Fibroblast of skin of scalp (primary cell): Measurements from ENCODE around the gene USP17L28. TPM values are rescaled to one million over a fixed set of nuclear protein-coding genes. Genes with fewer than 3 reads are reported as not detected.
"Not testable (repeated sequence)": the region's sequence is repeated elsewhere in the genome, so short reads cannot be mapped to it uniquely, and the experiment has no call there.

Source experiments
- DNase-seq: peaks from one replicate; pipeline ENCODE4 v3.0.0-alpha.2; 2013
- polyA plus RNA-seq, 2 experiments: library from polyadenylated mRNA; unstranded; fragments of 120-200 nt; gene quantifications; one replicate each; pipeline ENCODE4 v1.2.1, GENCODE V29; 2013; ENCODE audit not compliant: insufficient read length in 2 of 2

The USP17L28 gene, protein sequence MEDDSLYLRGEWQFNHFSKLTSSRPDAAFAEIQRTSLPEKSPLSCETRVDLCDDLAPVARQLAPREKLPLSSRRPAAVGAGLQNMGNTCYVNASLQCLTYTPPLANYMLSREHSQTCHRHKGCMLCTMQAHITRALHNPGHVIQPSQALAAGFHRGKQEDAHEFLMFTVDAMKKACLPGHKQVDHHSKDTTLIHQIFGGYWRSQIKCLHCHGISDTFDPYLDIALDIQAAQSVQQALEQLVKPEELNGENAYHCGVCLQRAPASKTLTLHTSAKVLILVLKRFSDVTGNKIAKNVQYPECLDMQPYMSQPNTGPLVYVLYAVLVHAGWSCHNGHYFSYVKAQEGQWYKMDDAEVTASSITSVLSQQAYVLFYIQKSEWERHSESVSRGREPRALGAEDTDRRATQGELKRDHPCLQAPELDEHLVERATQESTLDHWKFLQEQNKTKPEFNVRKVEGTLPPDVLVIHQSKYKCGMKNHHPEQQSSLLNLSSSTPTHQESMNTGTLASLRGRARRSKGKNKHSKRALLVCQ
- not detected for polyA plus RNA-seq (2013, experiment 1 of 2; ENCODE audit: insufficient read length)
- polyA plus RNA-seq (2013, experiment 2 of 2; ENCODE audit: insufficient read length): not detected

GRCh38 chr4:9348593-9348992 is at the start of gene USP17L28:
Gene USP17L28 (plus strand): TSS chr4:9348893. CDS start chr4:9348893, 0 bp downstream.
- DNase-seq: not testable (repeated sequence)

DNA sequence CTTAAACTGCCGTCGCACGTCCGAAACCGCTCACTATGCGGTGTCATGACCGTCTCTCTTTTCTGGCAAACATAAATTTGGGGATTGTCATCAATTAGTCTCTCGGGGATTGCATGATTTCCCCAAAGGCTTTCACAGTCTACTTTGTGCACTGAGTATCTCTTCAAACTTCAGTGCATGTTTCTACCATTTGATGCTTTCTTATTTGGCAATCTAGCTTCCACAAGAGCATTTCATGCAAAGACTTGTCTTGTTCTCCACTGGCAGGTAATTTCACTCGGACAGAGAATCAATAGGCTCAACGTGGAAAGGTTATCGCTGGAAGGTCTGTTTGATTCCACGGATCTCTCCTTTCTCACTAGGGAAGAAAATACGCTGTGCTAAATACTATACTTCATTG is 24.5 kb upstream of the USP17L28 start:
- DNase-seq: not testable (repeated sequence)

- DNase-seq: not testable (repeated sequence)
Measured at GRCh38 chr4:9324865-9325264, 23.8 kb upstream of the USP17L28 start, which contains the start of gene USP17L24. Gene USP17L24 (plus strand): TSS chr4:9325165. CDS start chr4:9325165, 0 bp downstream.

DNA sequence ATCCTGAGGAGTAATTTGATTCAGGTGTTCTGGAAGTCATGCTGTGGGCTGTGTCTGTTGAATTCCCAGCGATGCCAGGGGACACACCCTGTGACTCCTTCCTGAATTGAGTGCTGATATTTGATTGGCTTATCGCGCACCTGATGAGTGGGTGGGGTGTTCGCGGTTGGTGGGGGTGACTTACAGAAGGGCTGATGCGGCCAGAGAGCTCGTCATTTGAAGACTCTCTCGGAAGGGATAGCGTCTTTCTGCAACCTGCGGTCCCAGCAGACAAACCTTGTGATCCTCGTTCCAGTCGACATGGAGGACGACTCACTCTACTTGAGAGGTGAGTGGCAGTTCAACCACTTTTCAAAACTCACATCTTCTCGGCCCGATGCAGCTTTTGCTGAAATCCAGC is 19.1 kb upstream of the USP17L28 start, which contains the start of gene USP17L25:
Gene USP17L25 (plus strand): TSS at position 301 of the 400 bp plus-strand sequence. CDS start 0 bp downstream, at position 301.
- not testable (repeated sequence) for DNase-seq

DNA sequence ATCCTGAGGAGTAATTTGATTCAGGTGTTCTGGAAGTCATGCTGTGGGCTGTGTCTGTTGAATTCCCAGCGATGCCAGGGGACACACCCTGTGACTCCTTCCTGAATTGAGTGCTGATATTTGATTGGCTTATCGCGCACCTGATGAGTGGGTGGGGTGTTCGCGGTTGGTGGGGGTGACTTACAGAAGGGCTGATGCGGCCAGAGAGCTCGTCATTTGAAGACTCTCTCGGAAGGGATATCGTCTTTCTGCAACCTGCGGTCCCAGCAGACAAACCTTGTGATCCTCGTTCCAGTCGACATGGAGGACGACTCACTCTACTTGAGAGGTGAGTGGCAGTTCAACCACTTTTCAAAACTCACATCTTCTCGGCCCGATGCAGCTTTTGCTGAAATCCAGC is 14.3 kb upstream of the USP17L28 start, which contains the start of gene USP17L26:
Gene USP17L26 (plus strand): TSS at position 301 of the 400 bp plus-strand sequence. CDS start 0 bp downstream, at position 301.
- DNase-seq: not testable (repeated sequence)

- DNase-seq: not testable (repeated sequence)
Measured at GRCh38 chr4:9339103-9339502, 9.6 kb upstream of the USP17L28 start, which contains the start of gene USP17L5. Gene USP17L5 (plus strand): TSS chr4:9339403. CDS start chr4:9339403, 0 bp downstream.

DNA sequence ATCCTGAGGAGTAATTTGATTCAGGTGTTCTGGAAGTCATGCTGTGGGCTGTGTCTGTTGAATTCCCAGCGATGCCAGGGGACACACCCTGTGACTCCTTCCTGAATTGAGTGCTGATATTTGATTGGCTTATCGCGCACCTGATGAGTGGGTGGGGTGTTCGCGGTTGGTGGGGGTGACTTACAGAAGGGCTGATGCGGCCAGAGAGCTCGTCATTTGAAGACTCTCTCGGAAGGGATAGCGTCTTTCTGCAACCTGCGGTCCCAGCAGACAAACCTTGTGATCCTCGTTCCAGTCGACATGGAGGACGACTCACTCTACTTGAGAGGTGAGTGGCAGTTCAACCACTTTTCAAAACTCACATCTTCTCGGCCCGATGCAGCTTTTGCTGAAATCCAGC is 4.8 kb upstream of the USP17L28 start, which contains the start of gene USP17L27:
Gene USP17L27 (plus strand): TSS at position 301 of the 400 bp plus-strand sequence. CDS start 0 bp downstream, at position 301.
- DNase-seq: not testable (repeated sequence)

DNA sequence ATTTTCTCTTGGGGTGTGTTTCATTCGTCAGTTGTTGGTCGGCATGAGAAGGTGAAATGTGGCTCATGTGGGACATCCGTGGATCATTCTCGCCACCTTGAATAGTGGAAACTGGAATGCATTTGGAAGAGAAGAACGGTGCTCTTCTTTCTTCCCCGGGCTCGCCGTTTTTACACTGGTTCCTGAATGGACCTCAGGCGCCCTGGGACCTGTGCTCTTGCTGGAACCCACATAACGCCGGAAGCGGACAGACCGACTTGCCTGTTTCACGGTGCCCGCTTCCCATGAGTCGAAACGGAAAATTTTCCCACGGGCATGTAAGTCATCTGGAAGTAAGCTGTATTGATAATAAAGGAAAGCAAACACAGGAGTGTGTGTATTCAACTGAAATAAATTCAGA is 2.2 kb downstream of the USP17L28 start:
- DNase-seq: not testable (repeated sequence)

- not testable (repeated sequence) for DNase-seq
Measured at GRCh38 chr4:9353338-9353737, 4.6 kb downstream of the USP17L28 start, which contains the start of gene USP17L29. Gene USP17L29 (plus strand): TSS chr4:9353638. CDS start chr4:9353638, 0 bp downstream.

DNA sequence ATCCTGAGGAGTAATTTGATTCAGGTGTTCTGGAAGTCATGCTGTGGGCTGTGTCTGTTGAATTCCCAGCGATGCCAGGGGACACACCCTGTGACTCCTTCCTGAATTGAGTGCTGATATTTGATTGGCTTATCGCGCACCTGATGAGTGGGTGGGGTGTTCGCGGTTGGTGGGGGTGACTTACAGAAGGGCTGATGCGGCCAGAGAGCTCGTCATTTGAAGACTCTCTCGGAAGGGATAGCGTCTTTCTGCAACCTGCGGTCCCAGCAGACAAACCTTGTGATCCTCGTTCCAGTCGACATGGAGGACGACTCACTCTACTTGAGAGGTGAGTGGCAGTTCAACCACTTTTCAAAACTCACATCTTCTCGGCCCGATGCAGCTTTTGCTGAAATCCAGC is 14.1 kb downstream of the USP17L28 start, which contains the start of gene USP17L30:
Gene USP17L30 (plus strand): TSS at position 301 of the 400 bp plus-strand sequence. CDS start 0 bp downstream, at position 301.
- DNase-seq: not testable (repeated sequence)

DNA sequence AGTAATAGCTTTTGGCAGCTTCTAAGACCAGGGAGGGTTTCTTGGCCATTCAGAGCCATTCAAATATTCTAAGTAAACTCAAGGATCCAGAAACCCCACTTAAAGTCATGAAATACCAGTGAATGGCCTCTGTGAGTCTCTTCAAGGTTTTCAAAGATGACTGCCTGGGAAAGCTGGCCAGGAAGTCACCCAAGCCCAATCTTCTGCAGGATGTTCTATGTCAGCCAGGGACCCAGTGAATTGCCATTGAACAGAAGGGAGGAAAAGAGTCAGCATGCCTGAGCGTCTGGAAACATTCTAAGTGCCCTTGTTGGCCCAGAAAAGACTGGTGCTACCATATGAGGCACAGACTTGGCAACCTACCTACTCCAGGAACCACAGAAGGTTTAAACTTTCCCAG is 31.2 kb downstream of the USP17L28 start:
- not testable (repeated sequence) for DNase-seq

DNA sequence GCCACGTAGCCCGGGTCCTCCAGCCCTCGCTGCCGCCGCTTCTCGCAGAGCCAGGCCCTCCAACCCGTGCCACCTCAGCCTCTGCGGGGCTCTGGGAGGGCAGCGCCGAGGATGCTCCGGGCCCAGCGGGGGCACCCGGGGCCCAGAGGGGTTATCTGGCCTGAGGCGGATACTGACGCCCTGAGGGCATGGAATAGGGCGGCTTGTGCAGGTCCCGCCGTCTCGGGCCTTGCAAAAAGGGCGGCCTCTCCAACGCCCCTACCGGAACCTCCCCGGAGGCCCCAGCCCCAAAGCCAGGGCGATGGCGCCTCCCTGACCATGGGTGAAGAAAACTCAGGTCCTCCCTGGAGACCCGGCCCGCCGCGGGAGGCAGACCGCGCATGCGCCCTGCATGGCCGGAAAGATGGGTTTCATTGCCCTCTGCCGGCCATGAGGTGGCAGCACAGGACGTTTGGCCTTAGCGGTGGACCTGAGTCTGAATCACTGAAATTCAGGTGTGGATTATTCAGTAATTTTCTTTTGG is 32.4 kb downstream of the USP17L28 start:
- DNase-seq: peak; percentile 0

- DNase-seq: no peak
Measured at GRCh38 chr4:9384126-9384525, 35.4 kb downstream of the USP17L28 start.

DNA sequence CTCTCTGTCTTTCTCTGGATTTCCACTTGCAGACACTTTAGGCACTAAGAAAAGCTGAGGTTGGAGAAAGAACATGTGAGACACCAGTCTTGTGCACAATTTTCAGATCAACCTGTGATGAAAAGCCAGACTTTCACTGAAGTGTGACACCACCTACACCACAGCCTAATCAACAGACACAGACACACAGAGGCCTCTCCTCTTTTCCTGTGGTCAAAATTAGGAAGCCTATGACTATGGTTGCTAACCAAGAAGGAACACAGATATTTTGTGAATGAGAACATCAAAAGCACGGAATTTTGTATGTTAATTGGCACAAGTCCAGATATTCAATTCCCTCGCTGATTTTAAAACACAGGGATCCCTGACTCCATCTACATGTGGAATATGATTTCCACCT is 40.3 kb downstream of the USP17L28 start:
- not testable (repeated sequence) for DNase-seq
